AG10803 (cell line): ENCODE data around the gene HEPN1.

Source experiments
- DNase-seq: peaks from one replicate; pipeline ENCODE4 v3.0.0; 2010; ENCODE audit warnings: low read depth
- H3K4me3 ChIP-seq: 2 replicates; pipeline ENCODE4 v1.5.1; 2011; ENCODE audit warnings: mild to moderate bottlenecking, low read length, control low read depth
- CTCF ChIP-seq: conservative IDR thresholded peaks from 2 replicates; pipeline ENCODE4 v1.5.1; 2011; ENCODE audit warnings: mild to moderate bottlenecking, low read length, control low read depth, inconsistent platforms

The HEPN1 gene

GRCh38 chr11:124918950-124919349 is at the start of gene HEPN1:
TSS of gene HEPN1 (plus strand) at chr11:124919250.
- H3K4me3 ChIP-seq, result no peak within 1 kb of the TSS
- no peak for DNase-seq
- TF ChIP-seq CTCF, result no peak

GRCh38 chr11:124869331-124869730 is 49.7 kb upstream of the HEPN1 start:
- no peak overlapping the region for H3K4me3 ChIP-seq
- TF ChIP-seq CTCF, result no peak
- no peak for DNase-seq

- no peak for DNase-seq
- TF ChIP-seq CTCF, result no peak
- H3K4me3 ChIP-seq, result no peak overlapping the region
These were observed 49.1 kb upstream of the HEPN1 start for GRCh38 chr11:124869856-124870387.

- no peak overlapping the region for H3K4me3 ChIP-seq
- no peak for DNase-seq
- no peak for TF ChIP-seq CTCF
These were observed 48.6 kb upstream of the HEPN1 start for GRCh38 chr11:124870430-124870829.

GRCh38 chr11:124872280-124872679 is 46.8 kb upstream of the HEPN1 start:
- no peak for TF ChIP-seq CTCF
- no peak for DNase-seq

GRCh38 chr11:124872741-124873140 is 46.3 kb upstream of the HEPN1 start:
- TF ChIP-seq CTCF, result no peak
- H3K4me3 ChIP-seq, result no peak overlapping the region
- no peak for DNase-seq

More at GRCh38 chr11:124872280-124872679, 46.8 kb upstream of the HEPN1 start:
- no peak overlapping the region for H3K4me3 ChIP-seq

GRCh38 chr11:124873951-124874350 is 45.1 kb upstream of the HEPN1 start:
- DNase-seq, result no peak
- no peak overlapping the region for H3K4me3 ChIP-seq
- TF ChIP-seq CTCF, result no peak
